HG02870 (cell line): ENCODE measurements around the gene STRADA.

Experiments
- ATAC-seq: cut with Tn5 transposase; IDR thresholded peaks from one replicate; pipeline ENCODE4 v1.9.1; 2021; ENCODE audit warnings: mild to moderate bottlenecking, moderate library complexity; ENCODE audit not compliant: unreplicated experiment

STRADA gene

GRCh38 chr17:63741408-63742173, at the start of gene STRADA:
TSS of gene STRADA (minus strand) at chr17:63741799. CDS start at chr17:63728369, 13,430 bp downstream.
- peak; percentile 80 for ATAC-seq

GRCh38 chr17:63790057-63790456, 48.5 kb upstream of the STRADA start:
- no peak for ATAC-seq

GRCh38 chr17:63786971-63787711, 45.5 kb upstream of the STRADA start:
- ATAC-seq = no peak

GRCh38 chr17:63786117-63786516, 44.5 kb upstream of the STRADA start:
- ATAC-seq = no peak

GRCh38 chr17:63785556-63785955, 44.0 kb upstream of the STRADA start:
- ATAC-seq = no peak

GRCh38 chr17:63783522-63783921, 41.9 kb upstream of the STRADA start:
- ATAC-seq = no peak

- ATAC-seq = no peak
Observed at GRCh38 chr17:63780928-63781327, 39.3 kb upstream of the STRADA start.

- ATAC-seq = no peak
Observed at GRCh38 chr17:63780507-63780906, 38.9 kb upstream of the STRADA start.

GRCh38 chr17:63775420-63775819, 33.8 kb upstream of the STRADA start:
- ATAC-seq = no peak

GRCh38 chr17:63774969-63775265, 33.3 kb upstream of the STRADA start:
- no peak for ATAC-seq

GRCh38 chr17:63774141-63774968, 32.8 kb upstream of the STRADA start, which contains the start of gene DDX42:
TSS of gene DDX42 (plus strand) at chr17:63774170. CDS start at chr17:63787050, 12,880 bp downstream.
- no peak for ATAC-seq

- peak; percentile 84 for ATAC-seq
Observed at GRCh38 chr17:63773272-63774140, 31.9 kb upstream of the STRADA start, which contains the start of gene CCDC47. TSS of gene CCDC47 (minus strand) at chr17:63773597. CDS start at chr17:63766175, 7,422 bp downstream.

GRCh38 chr17:63772801-63773271, 31.2 kb upstream of the STRADA start:
- no peak for ATAC-seq

GRCh38 chr17:63768433-63768832, 26.8 kb upstream of the STRADA start:
- no peak for ATAC-seq

GRCh38 chr17:63766754-63767153, 25.2 kb upstream of the STRADA start:
- no peak for ATAC-seq

- ATAC-seq = no peak
Observed at GRCh38 chr17:63764716-63765115, 23.1 kb upstream of the STRADA start.

- ATAC-seq = no peak
Observed at GRCh38 chr17:63762161-63763078, 20.8 kb upstream of the STRADA start.

- no peak for ATAC-seq
Observed at GRCh38 chr17:63760771-63761539, 19.4 kb upstream of the STRADA start.
